Spleen (tissue), 11 donors: ENCODE data around the gene KCTD5. TPM values are rescaled to one million over a fixed set of nuclear protein-coding genes. Genes with fewer than 3 reads are reported as not detected.

Experiments
- DNase-seq: peaks from one replicate; pipeline ENCODE4 v3.0.0-alpha.2; 2020
- H3K27ac ChIP-seq, 8 donors: fragments of 200-600 bp; sonication (generic) in 7 of 8; 1 replicate in 4 of 8; 2 replicates in 4 of 8; pipeline versions ENCODE4 v1.5.0 to v1.8.0; 2016 to 2021; ENCODE audit warnings: inconsistent platforms in 4 of 8, mild to moderate bottlenecking in 4 of 8, moderate library complexity in 1 of 8
- H3K27me3 ChIP-seq, 7 donors: fragments of 200-600 bp; sonication (generic) in 6 of 7; replicated peaks in 1 of 7; 1 replicate in 4 of 7; 2 replicates in 3 of 7; pipeline versions ENCODE4 v1.5.0 to v1.8.0; 2016 to 2021; ENCODE audit warnings: inconsistent platforms in 3 of 7, mild to moderate bottlenecking in 1 of 7
- H3K36me3 ChIP-seq, 6 donors: fragments of 200-600 bp; sonication (generic) in 5 of 6; 1 replicate in 4 of 6; 2 replicates in 2 of 6; pipeline versions ENCODE4 v1.5.0 to v1.8.0; 2016 to 2021; ENCODE audit warnings: inconsistent platforms in 2 of 6
- H3K4me1 ChIP-seq, 6 donors: fragments of 200-600 bp; sonication (generic) in 5 of 6; 1 replicate in 3 of 6; 2 replicates in 3 of 6; pipeline versions ENCODE4 v1.5.0 to v1.8.0; 2016 to 2021; ENCODE audit warnings: inconsistent platforms in 3 of 6
- H3K4me3 ChIP-seq, 8 donors: fragments of 200-600 bp; sonication (generic) in 7 of 8; 1 replicate in 4 of 8; 2 replicates in 4 of 8; pipeline versions ENCODE4 v1.5.0 to v1.8.0; 2016 to 2021; ENCODE audit warnings: inconsistent platforms in 4 of 8, mild to moderate bottlenecking in 4 of 8, moderate library complexity in 2 of 8
- H3K9me3 ChIP-seq, 8 donors: fragments of 200-600 bp; sonication (generic) in 7 of 8; 1 replicate in 4 of 8; 2 replicates in 4 of 8; pipeline versions ENCODE4 v1.5.0 to v1.8.0; 2016 to 2021; ENCODE audit warnings: inconsistent platforms in 4 of 8
- CTCF ChIP-seq, 11 experiments: fragments of 200-600 bp in 7 of 11; fragments of 450-650 bp in 4 of 11; sonication (generic) in 4 of 11; IDR thresholded peaks in 8 of 11; conservative IDR thresholded peaks in 3 of 11; 1 replicate in 7 of 11; 2 replicates in 4 of 11; pipeline versions ENCODE4 v1.4.0 to v1.8.0; 2016 to 2021; ENCODE audit warnings: antibody characterized with exemption in 11 of 11, inconsistent platforms in 4 of 11, mild to moderate bottlenecking in 1 of 11
- POLR2A ChIP-seq, 3 donors: fragments of 450-650 bp; IDR thresholded peaks; one replicate each; pipeline ENCODE4 v1.5.1; 2017; ENCODE audit warnings: antibody characterized with exemption in 3 of 3, mild to moderate bottlenecking in 1 of 3
- POLR2AphosphoS5 ChIP-seq, 3 donors: sonication (generic); formaldehyde crosslinking; IDR thresholded peaks; one replicate each; pipeline ENCODE4 v1.5.1; 2017; ENCODE audit warnings: antibody characterized with exemption in 3 of 3
- WGBS, 5 donors: extraction: QIAGEN DNeasy Blood & Tissue Kit in 3 of 5; methylation state at CpG; one replicate each; pipeline versions ENCODE4 v1.1.5 to v1.1.7; 2013 to 2018; 5-methylcytosine and 5-hydroxymethylcytosine counted together
- intact Hi-C: fragments of 100-400 bp; cut with DNase I; formaldehyde crosslinking; loops from one replicate; pipeline ENCODE4 v1.15.0; 2023; ENCODE audit warnings: low total_unique reads
- polyA plus RNA-seq, 3 donors: library from polyadenylated mRNA; stranded (reverse); fragments of 200-250 nt; gene quantifications; one replicate each; pipeline ENCODE4 v1.2.1, GENCODE V29; 2013
- total RNA-seq, 7 donors: library from RNA; depleted of rRNA in 3 of 7; stranded (reverse); fragments of >200 nt in 3 of 7; fragmentation: NEBNext Ultra II Directional in 4 of 7; extraction: Animal tissue kit (Norgen Biotek cat#: 25700) in 4 of 7; gene quantifications; one replicate each; pipeline versions ENCODE4 v1.1.0 to v1.2.1, GENCODE V29; 2016 to 2021
- donor health status: healthy with polysubstance abuse.
- donor health status: DM: no; HTN: no; CAD: no; lungs with moderate emphysema.
- donor health status: DM: no; HTN: no; CAD: no.
- donor health status: Bipolar disorder and iron deficiency.
- donor health status: healthy.
- donor health status: DM: no; HTN: no; CAD: no.
- donor health status: DM: yes; HTN: yes; CAD: no.

KCTD5 gene
- total and polyA plus RNA-seq, 10 donors = 13.1 to 32.1 (median 26.5) TPM

DNA sequence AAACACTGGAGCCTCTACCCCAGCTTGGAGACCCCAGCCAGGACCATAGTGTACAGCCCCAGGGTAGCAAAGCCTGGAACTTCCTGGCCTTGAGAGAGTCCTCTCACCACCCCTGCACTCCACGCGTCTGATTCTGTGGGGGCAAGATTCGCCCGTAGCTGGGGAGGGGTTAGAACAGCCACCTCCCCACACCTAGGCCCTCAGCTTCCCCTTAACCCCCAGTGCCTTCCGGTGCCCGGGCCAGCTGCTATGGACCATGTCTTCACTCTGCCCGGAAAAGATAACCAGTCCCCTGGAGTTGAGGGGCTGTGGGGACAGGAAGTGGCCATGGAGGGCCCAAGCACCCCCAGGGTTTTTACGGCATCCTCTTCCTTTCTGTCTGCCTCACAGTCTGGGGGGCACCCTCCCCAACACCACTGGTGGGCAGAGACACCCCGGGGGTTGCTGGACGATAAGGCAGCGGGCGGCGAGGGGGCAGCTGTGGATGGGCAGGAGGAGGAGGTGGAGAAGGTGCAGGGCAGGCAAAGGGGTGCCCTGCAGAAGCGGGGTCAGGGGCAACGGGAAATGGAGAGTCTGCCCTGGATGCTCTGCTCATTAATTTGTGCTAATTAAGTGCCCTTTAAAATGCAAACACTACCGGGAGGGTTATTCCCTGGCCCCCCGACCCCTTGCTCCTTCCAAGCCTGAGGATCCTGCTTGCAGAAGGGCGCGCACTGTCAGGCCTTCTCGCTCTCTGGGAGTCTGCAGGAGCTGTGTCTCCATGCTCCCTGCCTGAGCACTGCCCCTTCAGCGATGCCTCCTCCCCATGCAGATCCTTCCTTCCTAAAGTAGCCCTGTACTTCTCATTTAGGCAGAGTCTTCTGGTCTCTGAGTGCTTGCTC is 35.3 kb downstream of the KCTD5 start:
- TF ChIP-seq POLR2A (IDR thresholded peaks at IDR 0.05) (no peak), CTCF (IDR thresholded peaks at IDR 0.05 in 8 of 11, conservative IDR thresholded peaks at IDR 0.05 in 3 of 11) (no peak), POLR2AphosphoS5 (IDR thresholded peaks at IDR 0.05) (no peak)
- Histone ChIP-seq H3K9me3 (no peaks in the 10 kb centered on the region), H3K36me3 (no peaks in the 10 kb centered on the region), H3K27ac (no peak overlapping the region), H3K4me3 (no peak overlapping the region), H3K4me1 (peaks cover 8 to 48% (median 26%) of the 10 kb centered on the region in 6 donors), H3K27me3 (peaks cover 0 to 23% (median 0%) of the 10 kb centered on the region in 7 donors)
- intact Hi-C loops = no loop called here
- peak; percentile 74 for DNase-seq
- 51 to 61% (median 55%) methylated on average over 21 of the region's 21 CpGs for WGBS, 5 donors

GRCh38 chr16:2719328-2720063 is 37.2 kb downstream of the KCTD5 start:
- no peak overlapping the region for H3K27ac ChIP-seq
- H3K9me3 ChIP-seq = no peaks in the 10 kb centered on the region
- DNase-seq = peak; percentile 70
- 73 to 85% (median 84%) methylated on average over 10 to 16 of the region's 16 CpGs for WGBS, 5 donors
- intact Hi-C loops = no loop called here
- no peaks in the 10 kb centered on the region for H3K36me3 ChIP-seq
- TF ChIP-seq POLR2AphosphoS5 (IDR thresholded peaks at IDR 0.05) (no peak), POLR2A (IDR thresholded peaks at IDR 0.05) (no peak), CTCF (IDR thresholded peaks at IDR 0.05 in 8 of 11, conservative IDR thresholded peaks at IDR 0.05 in 3 of 11) (no peak)
- no peak overlapping the region for H3K4me3 ChIP-seq
- H3K27me3 ChIP-seq = peaks cover 0 to 19% (median 0%) of the 10 kb centered on the region in 7 donors
- peaks cover 8 to 48% (median 26%) of the 10 kb centered on the region in 6 donors for H3K4me1 ChIP-seq

GRCh38 chr16:2720064-2720457 is 37.7 kb downstream of the KCTD5 start, which contains the start of gene PRSS27:
TSS of gene PRSS27 (minus strand) at chr16:2720224. CDS start at chr16:2720160, 64 bp downstream.
- WGBS, 5 donors = 76 to 89% (median 87%) methylated on average over 17 to 26 of the region's 26 CpGs
- H3K27ac ChIP-seq = peak within 1 kb of the TSS; percentile 80 to 94 (median 88)
- intact Hi-C loops = no loop called here
- TF ChIP-seq CTCF (IDR thresholded peaks at IDR 0.05 in 8 of 11, conservative IDR thresholded peaks at IDR 0.05 in 3 of 11) = no peak
- no peak for TF ChIP-seq POLR2A (IDR thresholded peaks at IDR 0.05)
- TF ChIP-seq POLR2AphosphoS5 (IDR thresholded peaks at IDR 0.05) = no peak
- peaks cover 8 to 47% (median 26%) of the 10 kb centered on the region in 6 donors for H3K4me1 ChIP-seq
- H3K4me3 ChIP-seq = peak within 1 kb of the TSS; percentile 60 to 81 (median 62)
- H3K9me3 ChIP-seq = no peaks in the 10 kb centered on the region
- DNase-seq = peak; percentile 80
- no peaks in the 10 kb centered on the region for H3K36me3 ChIP-seq
- peaks cover 0 to 19% (median 5%) of the 10 kb centered on the region in 7 donors for H3K27me3 ChIP-seq
